Measurements from ENCODE around the gene TWF2.

Gene TWF2

DNA sequence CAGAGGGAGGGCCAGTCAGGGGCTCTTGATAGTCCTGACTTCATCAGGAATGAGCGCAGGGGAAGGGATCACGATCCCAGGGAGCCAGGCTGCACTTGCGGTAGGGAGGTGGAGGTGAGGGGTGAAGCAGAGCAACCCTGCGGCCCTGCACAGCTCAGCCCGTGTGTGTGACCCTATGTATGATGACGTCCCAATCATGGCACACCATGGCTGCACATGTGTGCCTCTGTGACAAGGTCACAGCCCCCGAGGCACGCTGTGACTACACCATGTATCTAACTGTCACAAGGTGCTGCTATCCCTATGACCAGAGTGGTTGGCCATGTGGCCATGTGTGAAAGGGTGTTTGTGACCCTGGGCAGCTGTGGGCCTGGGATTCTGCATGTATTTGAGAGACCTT is 54.3 kb downstream of the TWF2 start:
- no peak for DNase-seq (ENCODE audit: low read depth, low spot score)
- no peak for TF ChIP-seq CTCF (IDR thresholded peaks at IDR 0.05; ENCODE audit: insufficient read depth, low read length, missing control alignments)
- H3K4me3 ChIP-seq (ENCODE audit: low read depth, low read length): no peak overlapping the region
- CTCF ChIA-PET: interaction anchor here (1.2 kb wide), 1 partner anchor 35 kb away, joined by 4 read pairs; no protein-coding TSS in a partner anchor
- POLR2A ChIA-PET: no interaction called here

DNA sequence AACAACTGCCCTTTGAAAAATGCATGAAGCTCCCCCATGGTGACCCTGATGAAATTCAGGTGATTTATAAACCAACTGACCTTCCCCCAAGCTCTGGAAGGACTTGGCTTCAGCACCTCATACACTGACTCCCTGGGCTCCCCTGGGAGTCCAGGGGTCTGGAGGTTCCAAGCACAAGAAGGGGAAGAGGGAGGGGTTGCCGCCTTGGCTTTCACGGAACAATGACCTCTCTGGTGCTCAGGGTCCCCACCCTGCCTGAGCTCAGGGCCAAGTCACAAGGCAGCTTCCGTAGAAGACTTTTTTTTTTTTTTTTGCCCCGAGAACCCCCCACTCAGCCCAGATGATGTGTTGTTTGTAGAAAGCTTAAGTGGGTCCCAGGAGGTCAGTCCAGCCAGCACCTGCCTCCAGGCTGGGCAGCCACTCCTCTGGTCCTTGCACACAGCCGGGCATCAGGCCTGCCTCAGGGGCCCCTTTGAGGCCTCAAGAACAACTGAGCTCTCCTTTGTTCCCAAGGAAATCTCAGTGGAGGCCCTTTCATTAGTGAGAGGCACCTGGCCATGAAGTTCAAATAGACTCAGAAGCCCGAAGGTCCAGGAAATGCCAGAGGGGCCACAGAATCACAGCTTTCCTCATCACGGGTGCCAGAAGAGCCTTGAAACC is 55.0 kb downstream of the TWF2 start:
- CTCF ChIA-PET: interaction anchor here (1.5 kb wide), 1 partner anchor 13 kb away, joined by 4 read pairs; no protein-coding TSS in a partner anchor
- no peak overlapping the region for H3K4me3 ChIP-seq (ENCODE audit: low read depth, low read length)
- TF ChIP-seq CTCF (IDR thresholded peaks at IDR 0.05; ENCODE audit: insufficient read depth, low read length, missing control alignments): no peak
- DNase-seq (ENCODE audit: low read depth, low spot score): no peak
- POLR2A ChIA-PET: interaction anchor here (0.6 kb wide), 1 partner anchor 135 kb away, joined by 3 read pairs; no protein-coding TSS in a partner anchor

- no peak overlapping the region for H3K4me3 ChIP-seq (ENCODE audit: low read depth, low read length)
- no peak for TF ChIP-seq CTCF (IDR thresholded peaks at IDR 0.05; ENCODE audit: insufficient read depth, low read length, missing control alignments)
- ChIA-PET POLR2A (no interaction called here), CTCF (interaction anchor here (1.5 kb wide), 1 partner anchor 15 kb away, joined by 4 read pairs; no protein-coding TSS in a partner anchor)
- no peak for DNase-seq (ENCODE audit: low read depth, low spot score)
These were observed 56.3 kb downstream of the TWF2 start for GRCh38 chr3:52182691-52183090.

- CTCF ChIA-PET: interaction anchor here (1.0 kb wide), 1 partner anchor 9 kb away, joined by 4 read pairs; no protein-coding TSS in a partner anchor
- TF ChIP-seq CTCF (IDR thresholded peaks at IDR 0.05; ENCODE audit: insufficient read depth, low read length, missing control alignments): no peak
- POLR2A ChIA-PET: interaction anchor here (1.3 kb wide), 1 partner anchor 28 kb away, joined by 5 read pairs; the partner anchor contains the start of gene POC1A
- H3K4me3 ChIP-seq (ENCODE audit: low read depth, low read length): no peak overlapping the region
- DNase-seq (ENCODE audit: low read depth, low spot score): no peak
These were observed 56.8 kb downstream of the TWF2 start for GRCh38 chr3:52182196-52182595.

GRCh38 chr3:52181543-52181942 is 57.4 kb downstream of the TWF2 start:
- no peak overlapping the region for H3K4me3 ChIP-seq (ENCODE audit: low read depth, low read length)
- ChIA-PET POLR2A (interaction anchor here (1.3 kb wide), 1 partner anchor 27 kb away, joined by 5 read pairs; the partner anchor contains the start of gene POC1A), CTCF (interaction anchor here (0.9 to 2.2 kb wide), 4 partner anchors 10 to 186 kb away, joined by 3 to 5 read pairs (median 4); partner anchors contain the start of gene RPL29)
- no peak for TF ChIP-seq CTCF (IDR thresholded peaks at IDR 0.05; ENCODE audit: insufficient read depth, low read length, missing control alignments)
- no peak for DNase-seq (ENCODE audit: low read depth, low spot score)

Data from AG04449 (cell line).